Measurements from ENCODE around the gene PRKAA2.

PRKAA2 gene

DNA sequence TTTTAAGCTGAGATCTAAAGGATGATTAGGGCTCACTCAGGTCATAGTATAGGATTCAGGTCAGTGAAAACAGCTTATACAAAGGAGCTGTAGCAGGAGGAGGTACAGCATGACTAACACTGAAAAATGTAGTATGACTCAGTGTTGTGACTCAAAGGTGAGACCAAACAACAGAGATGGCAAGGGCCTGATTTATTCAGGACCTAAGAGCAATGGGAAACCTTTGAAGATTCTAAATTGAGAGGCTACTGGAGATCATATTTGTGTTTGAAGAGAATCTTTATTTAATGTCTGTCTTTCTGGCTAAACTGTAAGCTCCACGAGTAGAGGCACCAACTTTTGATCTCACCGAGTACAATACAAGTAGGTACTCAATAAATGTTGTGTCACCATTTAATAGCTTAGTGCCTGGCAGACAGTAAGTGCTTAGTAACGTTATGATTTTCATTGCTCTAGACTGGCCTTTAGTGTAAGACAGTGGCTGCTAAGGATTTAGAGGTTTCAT lies 43.5 kb downstream of the PRKAA2 start:
- TF ChIP-seq, protein P1, sequence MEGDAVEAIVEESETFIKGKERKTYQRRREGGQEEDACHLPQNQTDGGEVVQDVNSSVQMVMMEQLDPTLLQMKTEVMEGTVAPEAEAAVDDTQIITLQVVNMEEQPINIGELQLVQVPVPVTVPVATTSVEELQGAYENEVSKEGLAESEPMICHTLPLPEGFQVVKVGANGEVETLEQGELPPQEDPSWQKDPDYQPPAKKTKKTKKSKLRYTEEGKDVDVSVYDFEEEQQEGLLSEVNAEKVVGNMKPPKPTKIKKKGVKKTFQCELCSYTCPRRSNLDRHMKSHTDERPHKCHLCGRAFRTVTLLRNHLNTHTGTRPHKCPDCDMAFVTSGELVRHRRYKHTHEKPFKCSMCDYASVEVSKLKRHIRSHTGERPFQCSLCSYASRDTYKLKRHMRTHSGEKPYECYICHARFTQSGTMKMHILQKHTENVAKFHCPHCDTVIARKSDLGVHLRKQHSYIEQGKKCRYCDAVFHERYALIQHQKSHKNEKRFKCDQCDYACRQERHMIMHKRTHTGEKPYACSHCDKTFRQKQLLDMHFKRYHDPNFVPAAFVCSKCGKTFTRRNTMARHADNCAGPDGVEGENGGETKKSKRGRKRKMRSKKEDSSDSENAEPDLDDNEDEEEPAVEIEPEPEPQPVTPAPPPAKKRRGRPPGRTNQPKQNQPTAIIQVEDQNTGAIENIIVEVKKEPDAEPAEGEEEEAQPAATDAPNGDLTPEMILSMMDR (IDR thresholded peaks at IDR 0.05; ENCODE audit: low read depth, low read length, missing control alignments) = no peak
- no peaks in the 10 kb centered on the region for H3K36me3 ChIP-seq (replicated peaks)
- in situ Hi-C loops (cut with HindIII; ENCODE audit: low pct_ligation_motif_present, low sequenced_read_pairs) = no loop called here
- H3K4me3 ChIP-seq (ENCODE audit: low read depth, low read length) = no peak overlapping the region
- no peaks in the 10 kb centered on the region for H3K27me3 ChIP-seq (replicated peaks)
- peak; percentile 71 for DNase-seq
- H3K27ac ChIP-seq = no peak overlapping the region

DNA sequence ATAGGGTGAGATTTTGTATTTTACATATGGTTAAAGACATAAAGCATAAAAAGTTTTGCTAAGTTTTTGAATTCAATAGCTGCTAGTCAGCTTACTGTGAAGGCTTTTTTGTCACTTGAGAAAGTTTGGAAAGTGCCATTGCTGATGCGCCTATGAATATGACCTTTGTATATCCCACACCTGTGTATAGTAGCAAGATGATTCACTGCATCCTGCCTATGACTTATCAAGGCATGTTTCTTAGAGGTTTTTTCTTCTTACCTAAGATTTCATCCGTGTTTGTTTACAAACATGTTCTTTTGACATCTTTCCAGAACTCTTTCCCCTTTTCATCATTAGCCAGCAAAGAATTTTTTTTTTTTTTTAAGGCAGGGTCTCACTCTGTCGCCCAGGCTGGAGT lies 51.5 kb downstream of the PRKAA2 start:
- no peaks in the 10 kb centered on the region for H3K27me3 ChIP-seq (replicated peaks)
- H3K4me3 ChIP-seq (ENCODE audit: low read depth, low read length) = no peak overlapping the region
- H3K36me3 ChIP-seq (replicated peaks) = no peaks in the 10 kb centered on the region
- TF ChIP-seq, protein P1 (IDR thresholded peaks at IDR 0.05; ENCODE audit: low read depth, low read length, missing control alignments) = no peak
- DNase-seq = no peak
- no peak overlapping the region for H3K27ac ChIP-seq
- in situ Hi-C loops (cut with HindIII; ENCODE audit: low pct_ligation_motif_present, low sequenced_read_pairs) = no loop called here

DNA sequence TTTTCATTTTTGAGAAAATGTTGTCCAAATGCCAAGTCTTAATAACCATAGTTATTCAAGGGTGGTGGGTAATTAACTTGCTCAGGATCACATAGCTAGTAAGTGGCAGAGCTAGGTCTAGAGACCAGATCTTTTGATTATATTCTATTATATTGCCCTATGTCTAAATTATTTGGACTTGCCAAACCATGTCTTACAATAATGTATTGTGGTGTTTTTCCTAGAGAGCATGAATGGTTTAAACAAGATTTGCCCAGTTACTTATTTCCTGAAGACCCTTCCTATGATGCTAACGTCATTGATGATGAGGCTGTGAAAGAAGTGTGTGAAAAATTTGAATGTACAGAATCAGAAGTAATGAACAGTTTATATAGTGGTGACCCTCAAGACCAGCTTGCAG lies 58.6 kb downstream of the PRKAA2 start:
- no peaks in the 10 kb centered on the region for H3K36me3 ChIP-seq (replicated peaks)
- in situ Hi-C loops (cut with HindIII; ENCODE audit: low pct_ligation_motif_present, low sequenced_read_pairs) = no loop called here
- DNase-seq = no peak
- H3K27me3 ChIP-seq (replicated peaks) = no peaks in the 10 kb centered on the region
- TF ChIP-seq, protein P1 (IDR thresholded peaks at IDR 0.05; ENCODE audit: low read depth, low read length, missing control alignments) = no peak
- no peak overlapping the region for H3K27ac ChIP-seq
- H3K4me3 ChIP-seq (ENCODE audit: low read depth, low read length) = no peak overlapping the region

DNA sequence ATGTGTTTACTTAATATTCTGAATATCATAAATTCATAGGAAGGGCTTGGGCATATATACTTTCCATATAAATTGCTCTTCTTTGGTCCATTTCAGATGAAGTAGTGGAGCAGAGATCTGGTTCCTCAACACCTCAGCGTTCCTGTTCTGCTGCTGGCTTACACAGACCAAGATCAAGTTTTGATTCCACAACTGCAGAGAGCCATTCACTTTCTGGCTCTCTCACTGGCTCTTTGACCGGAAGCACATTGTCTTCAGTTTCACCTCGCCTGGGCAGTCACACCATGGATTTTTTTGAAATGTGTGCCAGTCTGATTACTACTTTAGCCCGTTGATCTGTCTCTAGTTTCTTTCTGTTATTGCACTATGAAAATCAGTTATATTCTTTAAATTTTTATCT lies 62.3 kb downstream of the PRKAA2 start:
- TF ChIP-seq, protein P1 (IDR thresholded peaks at IDR 0.05; ENCODE audit: low read depth, low read length, missing control alignments) = no peak
- in situ Hi-C loops (cut with HindIII; ENCODE audit: low pct_ligation_motif_present, low sequenced_read_pairs) = no loop called here
- no peak overlapping the region for H3K27ac ChIP-seq
- H3K27me3 ChIP-seq (replicated peaks) = no peaks in the 10 kb centered on the region
- no peak overlapping the region for H3K4me3 ChIP-seq (ENCODE audit: low read depth, low read length)
- H3K36me3 ChIP-seq (replicated peaks) = no peaks in the 10 kb centered on the region
- DNase-seq = no peak

DNA sequence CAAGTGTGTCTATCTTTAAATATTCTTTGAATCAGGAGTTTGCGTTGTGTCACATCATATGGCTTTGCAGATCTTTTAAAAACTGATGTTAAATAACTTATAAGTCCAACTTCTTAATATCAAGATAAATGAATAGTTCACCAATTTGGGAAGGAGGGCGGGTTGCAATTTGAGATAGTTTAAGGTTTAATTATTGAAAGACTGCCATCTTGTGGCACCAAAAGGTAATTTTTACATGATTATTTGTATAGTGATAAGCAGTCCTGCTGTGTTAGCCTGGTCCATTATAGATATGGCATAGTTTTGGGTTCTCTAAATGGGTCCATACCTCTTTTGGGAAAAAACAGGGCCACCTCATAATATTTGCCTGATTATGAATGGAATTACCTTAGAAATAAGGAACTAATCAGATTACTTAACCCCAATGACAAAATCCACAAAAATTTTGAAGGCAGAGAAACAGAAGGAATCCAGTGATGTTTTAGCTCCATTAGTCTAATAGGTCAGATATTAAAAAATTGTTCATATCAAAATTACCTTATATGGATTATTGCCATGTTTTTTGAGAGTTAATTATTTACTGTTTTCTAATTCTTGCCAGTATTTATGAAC lies 64.3 kb downstream of the PRKAA2 start:
- Histone ChIP-seq H3K36me3 (replicated peaks) (no peaks in the 10 kb centered on the region), H3K4me3 (ENCODE audit: low read depth, low read length) (no peak overlapping the region), H3K27me3 (replicated peaks) (no peaks in the 10 kb centered on the region), H3K27ac (no peak overlapping the region)
- peak; percentile 39 for DNase-seq
- in situ Hi-C loops (cut with HindIII; ENCODE audit: low pct_ligation_motif_present, low sequenced_read_pairs) = no loop called here
- TF ChIP-seq, protein P1 (IDR thresholded peaks at IDR 0.05; ENCODE audit: low read depth, low read length, missing control alignments) = peak; percentile 40

DNA sequence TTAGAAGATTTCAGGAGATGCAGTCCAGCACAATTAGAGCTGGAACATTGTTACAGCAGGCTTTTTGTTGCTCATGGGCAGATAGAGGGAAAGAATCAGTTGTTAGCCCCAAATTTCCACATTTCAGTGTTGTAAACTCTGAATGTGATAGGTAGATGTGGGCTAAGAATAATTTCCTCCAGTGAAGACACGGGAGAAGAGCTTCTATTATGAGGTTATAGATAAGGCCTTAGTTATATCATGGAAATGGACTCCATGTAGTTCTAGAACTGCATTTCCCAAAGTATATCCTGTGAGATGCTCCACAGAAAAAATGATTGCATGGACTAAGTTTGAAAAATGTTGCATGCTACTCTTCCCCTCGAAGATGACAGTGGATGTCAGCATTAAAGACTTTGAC lies 64.9 kb downstream of the PRKAA2 start:
- Histone ChIP-seq H3K4me3 (ENCODE audit: low read depth, low read length) (no peak overlapping the region), H3K36me3 (replicated peaks) (no peaks in the 10 kb centered on the region), H3K27me3 (replicated peaks) (no peaks in the 10 kb centered on the region), H3K27ac (no peak overlapping the region)
- no peak for DNase-seq
- TF ChIP-seq, protein P1 (IDR thresholded peaks at IDR 0.05; ENCODE audit: low read depth, low read length, missing control alignments) = no peak
- in situ Hi-C loops (cut with HindIII; ENCODE audit: low pct_ligation_motif_present, low sequenced_read_pairs) = no loop called here
